Type B pancreatic cell (in vitro differentiated cells): ENCODE results near the gene SMIM5. TPM values are rescaled to one million over a fixed set of nuclear protein-coding genes. Genes with fewer than 3 reads are reported as not detected.

Source experiments
- DNase-seq: peaks from one replicate; pipeline ENCODE4 v3.0.0; 2021; ENCODE audit warnings: mixed read lengths; ENCODE audit not compliant: unreplicated experiment; ENCODE audit errors: extremely low spot score
- H3K27ac Mint-ChIP-seq: 2 replicates; pipeline ENCODE4 v1.8.0; 2021; ENCODE audit warnings: mild to moderate bottlenecking, mixed read lengths
- H3K27me3 Mint-ChIP-seq: 2 replicates; pipeline ENCODE4 v1.8.0; 2021; ENCODE audit warnings: mixed read lengths
- H3K36me3 Mint-ChIP-seq: 2 replicates; pipeline ENCODE4 v1.8.0; 2021; ENCODE audit warnings: mixed read lengths
- H3K4me1 Mint-ChIP-seq: one replicate; pipeline ENCODE4 v1.8.0; 2021; ENCODE audit warnings: mixed read lengths; ENCODE audit not compliant: unreplicated experiment
- H3K4me3 Mint-ChIP-seq: 2 replicates; pipeline ENCODE4 v1.8.0; 2021; ENCODE audit warnings: mild to moderate bottlenecking, mixed read lengths
- H3K9me3 Mint-ChIP-seq: 2 replicates; pipeline ENCODE4 v1.8.0; 2021; ENCODE audit warnings: mixed read lengths
- total RNA-seq: library from RNA; stranded (reverse); gene quantifications from 2 replicates; pipeline ENCODE4 v1.2.1, GENCODE V29; 2021; ENCODE audit warnings: low replicate concordance
- TF ChIP-seq, protein P1 (sequence below): fragments of 200-600 bp; sonication (generic); conservative IDR thresholded peaks from 2 replicates; pipeline ENCODE4 v1.5.0; 2021; ENCODE audit warnings: antibody characterized with exemption, mild to moderate bottlenecking

Gene SMIM5
- total RNA-seq, 1 donor from 2014 or later, result 9.3 TPM

DNA sequence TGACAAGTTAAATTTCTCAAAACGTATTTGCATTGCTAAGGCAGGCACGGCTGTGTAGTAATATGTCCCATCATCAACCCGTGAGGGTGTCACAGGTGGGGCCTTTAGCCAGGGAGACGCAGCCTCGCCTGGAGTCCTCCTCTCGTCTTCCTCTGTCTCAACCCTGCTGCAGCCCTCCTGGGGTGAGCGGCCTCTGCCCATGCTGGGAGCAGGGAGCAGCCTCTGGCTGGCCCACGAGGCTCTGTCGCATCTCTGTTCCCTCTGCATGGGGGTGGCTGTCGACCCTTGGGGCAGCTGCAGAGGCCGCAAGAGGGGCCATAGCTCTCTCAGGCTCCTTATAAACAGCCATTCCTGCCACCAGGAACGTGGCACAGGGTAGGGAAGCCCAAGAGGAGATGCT is 806 bp upstream of the SMIM5 start:
- H3K27ac Mint-ChIP-seq, result no peak overlapping the region

GRCh38 chr17:75633486-75634375 is 497 bp downstream of the SMIM5 start:
- Mint-ChIP-seq H3K27me3 (no peaks in the 10 kb centered on the region), H3K9me3 (no peaks in the 10 kb centered on the region), H3K4me1 (peaks cover 13% of the 10 kb centered on the region), H3K4me3 (peak overlapping the region; percentile 86), H3K36me3 (no peaks in the 10 kb centered on the region), H3K27ac (peak overlapping the region; percentile 88)
- DNase-seq, result peak; percentile 89
- TF ChIP-seq, protein P1, sequence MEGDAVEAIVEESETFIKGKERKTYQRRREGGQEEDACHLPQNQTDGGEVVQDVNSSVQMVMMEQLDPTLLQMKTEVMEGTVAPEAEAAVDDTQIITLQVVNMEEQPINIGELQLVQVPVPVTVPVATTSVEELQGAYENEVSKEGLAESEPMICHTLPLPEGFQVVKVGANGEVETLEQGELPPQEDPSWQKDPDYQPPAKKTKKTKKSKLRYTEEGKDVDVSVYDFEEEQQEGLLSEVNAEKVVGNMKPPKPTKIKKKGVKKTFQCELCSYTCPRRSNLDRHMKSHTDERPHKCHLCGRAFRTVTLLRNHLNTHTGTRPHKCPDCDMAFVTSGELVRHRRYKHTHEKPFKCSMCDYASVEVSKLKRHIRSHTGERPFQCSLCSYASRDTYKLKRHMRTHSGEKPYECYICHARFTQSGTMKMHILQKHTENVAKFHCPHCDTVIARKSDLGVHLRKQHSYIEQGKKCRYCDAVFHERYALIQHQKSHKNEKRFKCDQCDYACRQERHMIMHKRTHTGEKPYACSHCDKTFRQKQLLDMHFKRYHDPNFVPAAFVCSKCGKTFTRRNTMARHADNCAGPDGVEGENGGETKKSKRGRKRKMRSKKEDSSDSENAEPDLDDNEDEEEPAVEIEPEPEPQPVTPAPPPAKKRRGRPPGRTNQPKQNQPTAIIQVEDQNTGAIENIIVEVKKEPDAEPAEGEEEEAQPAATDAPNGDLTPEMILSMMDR, result peak; percentile 67

More for the DNA sequence above, 806 bp upstream of the SMIM5 start:
- Mint-ChIP-seq H3K36me3 (no peaks in the 10 kb centered on the region), H3K9me3 (no peaks in the 10 kb centered on the region), H3K27me3 (no peaks in the 10 kb centered on the region), H3K4me1 (peaks cover 13% of the 10 kb centered on the region), H3K4me3 (no peak overlapping the region)
- TF ChIP-seq, protein P1, result no peak
- DNase-seq, result no peak

DNA sequence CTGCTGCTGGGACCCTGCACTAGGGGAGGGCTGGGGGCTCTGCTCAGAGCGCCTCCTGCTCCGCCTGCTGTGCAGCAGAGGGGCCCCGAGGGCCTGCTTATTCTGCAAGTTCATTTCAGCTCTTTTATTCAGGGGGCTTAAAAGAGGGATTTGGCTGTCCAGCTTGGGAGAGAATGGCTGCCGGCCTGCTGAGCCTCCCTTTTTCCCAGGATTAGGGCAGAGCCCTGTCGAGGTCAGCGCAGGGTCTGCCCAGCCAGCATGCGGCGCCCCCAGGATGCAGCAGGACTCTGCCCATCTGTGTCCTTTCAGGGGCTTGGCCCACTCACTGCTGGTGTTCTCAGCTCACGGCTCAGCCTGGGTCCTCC is 1.1 kb downstream of the SMIM5 start:
- H3K27ac Mint-ChIP-seq, result peak overlapping the region; percentile 51
- H3K4me3 Mint-ChIP-seq, result peak overlapping the region; percentile 86
- H3K9me3 Mint-ChIP-seq, result no peaks in the 10 kb centered on the region

GRCh38 chr17:75634754-75635609 is 1.7 kb downstream of the SMIM5 start:
- peak overlapping the region; percentile 65 for H3K27ac Mint-ChIP-seq
- TF ChIP-seq, protein P1, result no peak
- H3K27me3 Mint-ChIP-seq, result no peaks in the 10 kb centered on the region
- H3K4me3 Mint-ChIP-seq, result peak overlapping the region; percentile 86
- H3K36me3 Mint-ChIP-seq, result no peaks in the 10 kb centered on the region
- H3K4me1 Mint-ChIP-seq, result peaks cover 13% of the 10 kb centered on the region
- H3K9me3 Mint-ChIP-seq, result no peaks in the 10 kb centered on the region
- no peak for DNase-seq

More for the DNA sequence above, 1.1 kb downstream of the SMIM5 start:
- H3K27me3 Mint-ChIP-seq, result no peaks in the 10 kb centered on the region
- H3K4me1 Mint-ChIP-seq, result peaks cover 13% of the 10 kb centered on the region
- DNase-seq, result no peak
- TF ChIP-seq, protein P1, result no peak
- H3K36me3 Mint-ChIP-seq, result no peaks in the 10 kb centered on the region

DNA sequence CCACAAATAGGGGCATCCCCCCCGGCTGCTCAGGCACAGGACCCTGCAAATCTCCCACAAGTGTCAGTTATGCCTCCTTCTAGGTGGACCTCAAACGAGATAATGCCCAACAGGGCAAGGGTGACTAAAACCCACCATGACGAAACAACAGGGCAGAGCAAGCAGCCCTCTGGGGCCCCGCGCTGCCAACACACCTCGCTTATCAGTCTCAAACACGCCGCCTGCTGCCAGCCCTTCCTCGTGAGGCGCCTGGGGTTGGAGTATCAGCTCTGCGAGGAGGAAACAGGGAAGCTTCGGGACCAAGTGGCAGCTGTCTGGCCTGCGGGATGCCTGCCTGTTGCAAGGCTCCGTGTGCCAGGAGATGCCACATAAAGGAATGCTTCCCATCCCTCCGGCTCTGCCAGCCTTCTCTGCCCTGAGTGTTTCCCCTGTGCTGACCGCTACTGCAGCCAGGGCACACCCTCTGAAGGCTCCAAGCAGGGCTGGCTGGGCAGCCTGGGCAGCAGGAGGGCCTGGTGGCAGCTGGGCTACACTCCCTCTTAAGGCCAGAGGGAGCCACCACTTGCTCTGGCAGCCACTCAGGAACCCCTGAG is 2.5 kb downstream of the SMIM5 start:
- Mint-ChIP-seq H3K27me3 (no peaks in the 10 kb centered on the region), H3K4me3 (no peak overlapping the region), H3K9me3 (no peaks in the 10 kb centered on the region), H3K27ac (peak overlapping the region; percentile 65), H3K4me1 (peaks cover 13% of the 10 kb centered on the region), H3K36me3 (no peaks in the 10 kb centered on the region)
- DNase-seq, result no peak
- TF ChIP-seq, protein P1, result no peak
